ENCODE measurements around the gene GSDME. TPM values are rescaled to one million over a fixed set of nuclear protein-coding genes. Genes with fewer than 3 reads are reported as not detected.

Gene GSDME
- total and polyA plus RNA-seq, 2 of the 4 experiments (the other 2 are of a cell fraction), result 75.2 to 78.7 TPM

DNA sequence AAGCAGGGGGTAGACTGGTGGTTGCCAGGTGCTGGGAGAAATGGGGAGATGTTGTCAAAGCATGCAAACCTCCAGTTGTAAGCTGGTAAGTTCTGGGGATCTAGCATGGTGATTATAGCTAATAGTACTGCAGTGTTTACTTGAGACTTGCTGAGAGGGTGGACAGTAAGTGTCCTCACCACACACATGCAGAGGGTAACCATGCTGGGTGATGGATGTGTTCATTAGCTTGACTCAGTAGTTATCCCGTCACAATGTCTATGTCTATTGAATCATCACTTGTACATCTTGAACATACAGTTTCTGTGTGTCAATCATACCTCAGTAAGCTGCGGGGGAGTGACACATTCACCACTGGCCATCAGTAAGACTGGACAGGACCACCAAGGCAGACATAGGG, 42.1 kb downstream of the GSDME start:
- peaks cover 33% of the 10 kb centered on the region for H3K9me1 ChIP-seq (ENCODE audit: insufficient read depth, low read length)
- no peak overlapping the region for H4K8ac ChIP-seq (ENCODE audit: low read depth in 2 of 2, low read length in 2 of 2)

More for the DNA sequence above, 42.1 kb downstream of the GSDME start:
- no peak overlapping the region for H2BK120ac ChIP-seq (ENCODE audit: low read depth, low read length)
- ATAC-seq (ENCODE audit: low read depth) (no peak), DNase-seq (no peak)
- no peak overlapping the region for H4K91ac ChIP-seq (ENCODE audit: insufficient read depth, low read depth, low read length)
- no peak overlapping the region for H3K27ac ChIP-seq (ENCODE audit: insufficient read depth, low read length)
- H2AK5ac ChIP-seq (ENCODE audit: low read depth, low read length), result no peak overlapping the region
- H3K36me3 ChIP-seq (ENCODE audit: control insufficient read depth, insufficient read depth, low read length), result peaks cover 31% of the 10 kb centered on the region
- no peak overlapping the region for H4K5ac ChIP-seq (ENCODE audit: low read depth, low read length)
- H3K23ac ChIP-seq (ENCODE audit: low read depth, low read length), result no peak overlapping the region
- WGBS, 2 experiments (ENCODE audit: extremely low coverage in 2 of 2, insufficient read length in 1 of 2), result no CpG with 5 or more reads among the region's 2 CpGs
- peaks cover 8% of the 10 kb centered on the region; the same call in 1 of the 2 replicates for H3K4me1 ChIP-seq (ENCODE audit: control insufficient read depth, insufficient read depth, low read length)
- no peak overlapping the region for H3K4me3 ChIP-seq (ENCODE audit: insufficient read depth, low read depth, low read length)
- no TSS peak for BruUV-seq (replicated peaks)
- no peak overlapping the region for H3K9ac ChIP-seq (ENCODE audit: low read depth, low read length)
- no peak overlapping the region for H2BK5ac ChIP-seq (ENCODE audit: low read depth, low read length, poor library complexity, severe bottlenecking)
- no peak overlapping the region for H3K14ac ChIP-seq (replicated peaks; ENCODE audit: low read depth, low read length)
- no peak overlapping the region for H3K18ac ChIP-seq (ENCODE audit: low read depth, low read length)
- H2BK15ac ChIP-seq (ENCODE audit: low read depth, low read length), result no peak overlapping the region
- H3K27me3 ChIP-seq (ENCODE audit: control insufficient read depth, insufficient read depth, low read length), result no peaks in the 10 kb centered on the region
- no peak overlapping the region for H3K4ac ChIP-seq (ENCODE audit: low read depth, low read length)
- no peak overlapping the region for H2BK20ac ChIP-seq (ENCODE audit: low read depth, low read length)
- CTCF ChIA-PET, result interaction anchor here (1.1 kb wide), 3 partner anchors 10 to 19 kb away, joined by 3 to 5 read pairs (median 3); no protein-coding TSS in a partner anchor
- intact Hi-C loops (cut with micrococcal nuclease) (no loop called here), dilution Hi-C loops (cut with HindIII; ENCODE audit: low sequenced_read_pairs, unreplicated experiment) (no loop called here), in situ Hi-C loops (cut with MboI; ENCODE audit: low sequenced_read_pairs) (no loop called here)
- no peaks in the 10 kb centered on the region; the same call in 1 of the 2 replicates for H4K20me1 ChIP-seq (ENCODE audit: insufficient read depth, low read length)
- TF ChIP-seq RFX5 (IDR thresholded peaks at IDR 0.05; ENCODE audit: low read depth, low read length), result no peak
- no peak for TF ChIP-seq MAFK (IDR thresholded peaks at IDR 0.05; ENCODE audit: low read depth, low read length)
- H3K4me2 ChIP-seq (ENCODE audit: low read depth, low read length), result no peak overlapping the region
- H3K9me3 ChIP-seq (ENCODE audit: control insufficient read depth, insufficient read depth, low read length), result no peaks in the 10 kb centered on the region
- H2AK9ac ChIP-seq (replicated peaks; ENCODE audit: low read depth, low read length, poor library complexity), result no peak overlapping the region
- POLR2A ChIA-PET (ENCODE audit: unreplicated experiment), result no interaction called here
- H2AFZ ChIP-seq (replicated peaks; ENCODE audit: low read length, poor library complexity), result no peak overlapping the region
- H3K56ac ChIP-seq (ENCODE audit: extremely low read depth, insufficient read depth, low read length), result no peak overlapping the region
- H3K79me1 ChIP-seq (ENCODE audit: low read depth in 1 of 2, low read length in 2 of 2), result peaks cover 3 to 18% of the 10 kb centered on the region in 2 experiments; a peak in 1 of 4 replicates
